Esophagus squamous epithelium (tissue), 5 donors: Measurements from ENCODE around the gene GPR137C. TPM values are rescaled to one million over a fixed set of nuclear protein-coding genes. Genes with fewer than 3 reads are reported as not detected.

Source experiments
- DNase-seq: peaks from one replicate; lab custom pipeline; 2025; lab: John Stamatoyannopoulos, UW
- H3K27ac ChIP-seq, 4 donors: fragments of 200-600 bp; sonication (generic); one replicate each; pipeline ENCODE4 v1.5.1; 2016 to 2019; ENCODE audit warnings: mild to moderate bottlenecking in 1 of 4
- H3K27me3 ChIP-seq, 4 donors: fragments of 200-600 bp; sonication (generic); 1 replicate in 3 of 4; 2 replicates in 1 of 4; pipeline versions ENCODE4 v1.5.1 to v1.6.0; 2017 to 2021; ENCODE audit warnings: antibody characterized with exemption in 1 of 4
- H3K36me3 ChIP-seq, 3 donors: fragments of 200-600 bp; sonication (generic); one replicate each; pipeline ENCODE4 v1.5.1; 2016 to 2019
- H3K4me1 ChIP-seq, 3 donors: fragments of 200-600 bp; sonication (generic); one replicate each; pipeline ENCODE4 v1.5.1; 2017 to 2019
- H3K4me3 ChIP-seq, 4 donors: fragments of 200-600 bp; sonication (generic); 1 replicate in 3 of 4; 2 replicates in 1 of 4; pipeline ENCODE4 v1.5.1; 2016 to 2019; ENCODE audit warnings: mild to moderate bottlenecking in 2 of 4, moderate library complexity in 1 of 4
- H3K9me3 ChIP-seq, 3 donors: fragments of 200-600 bp; sonication (generic); one replicate each; pipeline ENCODE4 v1.5.1; 2016 to 2019
- CTCF ChIP-seq, 6 experiments: fragments of 450-650 bp in 4 of 6; fragments of 200-600 bp in 2 of 6; sonication (generic) in 2 of 6; IDR thresholded peaks; one replicate each; pipeline ENCODE4 v1.5.1; 2016 to 2019; ENCODE audit warnings: antibody characterized with exemption in 6 of 6, mild to moderate bottlenecking in 4 of 6, moderate library complexity in 4 of 6
- POLR2A ChIP-seq, 4 donors: fragments of 450-650 bp; IDR thresholded peaks; one replicate each; pipeline ENCODE4 v1.6.1; 2017; ENCODE audit warnings: antibody characterized with exemption in 4 of 4, mild to moderate bottlenecking in 4 of 4, moderate library complexity in 3 of 4
- WGBS, 2 donors: methylation state at CpG; one replicate each; pipeline ENCODE4 v1.1.5; 2018; 5-methylcytosine and 5-hydroxymethylcytosine counted together
- intact Hi-C: fragments of 100-400 bp; cut with DNase I; formaldehyde crosslinking; loops from one replicate; pipeline ENCODE4 v1.15.0; 2022
- total RNA-seq, 4 donors: library from RNA; depleted of rRNA; stranded (reverse); fragments of >200 nt; gene quantifications; one replicate each; pipeline ENCODE4 v1.1.0, GENCODE V29; 2016
- donor health status: DM: yes; HTN: yes; CAD: no.

The GPR137C gene, protein sequence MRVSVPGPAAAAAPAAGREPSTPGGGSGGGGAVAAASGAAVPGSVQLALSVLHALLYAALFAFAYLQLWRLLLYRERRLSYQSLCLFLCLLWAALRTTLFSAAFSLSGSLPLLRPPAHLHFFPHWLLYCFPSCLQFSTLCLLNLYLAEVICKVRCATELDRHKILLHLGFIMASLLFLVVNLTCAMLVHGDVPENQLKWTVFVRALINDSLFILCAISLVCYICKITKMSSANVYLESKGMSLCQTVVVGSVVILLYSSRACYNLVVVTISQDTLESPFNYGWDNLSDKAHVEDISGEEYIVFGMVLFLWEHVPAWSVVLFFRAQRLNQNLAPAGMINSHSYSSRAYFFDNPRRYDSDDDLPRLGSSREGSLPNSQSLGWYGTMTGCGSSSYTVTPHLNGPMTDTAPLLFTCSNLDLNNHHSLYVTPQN
- under 1 TPM; 0.21 to 0.95 (median 0.35) TPM for total RNA-seq

DNA sequence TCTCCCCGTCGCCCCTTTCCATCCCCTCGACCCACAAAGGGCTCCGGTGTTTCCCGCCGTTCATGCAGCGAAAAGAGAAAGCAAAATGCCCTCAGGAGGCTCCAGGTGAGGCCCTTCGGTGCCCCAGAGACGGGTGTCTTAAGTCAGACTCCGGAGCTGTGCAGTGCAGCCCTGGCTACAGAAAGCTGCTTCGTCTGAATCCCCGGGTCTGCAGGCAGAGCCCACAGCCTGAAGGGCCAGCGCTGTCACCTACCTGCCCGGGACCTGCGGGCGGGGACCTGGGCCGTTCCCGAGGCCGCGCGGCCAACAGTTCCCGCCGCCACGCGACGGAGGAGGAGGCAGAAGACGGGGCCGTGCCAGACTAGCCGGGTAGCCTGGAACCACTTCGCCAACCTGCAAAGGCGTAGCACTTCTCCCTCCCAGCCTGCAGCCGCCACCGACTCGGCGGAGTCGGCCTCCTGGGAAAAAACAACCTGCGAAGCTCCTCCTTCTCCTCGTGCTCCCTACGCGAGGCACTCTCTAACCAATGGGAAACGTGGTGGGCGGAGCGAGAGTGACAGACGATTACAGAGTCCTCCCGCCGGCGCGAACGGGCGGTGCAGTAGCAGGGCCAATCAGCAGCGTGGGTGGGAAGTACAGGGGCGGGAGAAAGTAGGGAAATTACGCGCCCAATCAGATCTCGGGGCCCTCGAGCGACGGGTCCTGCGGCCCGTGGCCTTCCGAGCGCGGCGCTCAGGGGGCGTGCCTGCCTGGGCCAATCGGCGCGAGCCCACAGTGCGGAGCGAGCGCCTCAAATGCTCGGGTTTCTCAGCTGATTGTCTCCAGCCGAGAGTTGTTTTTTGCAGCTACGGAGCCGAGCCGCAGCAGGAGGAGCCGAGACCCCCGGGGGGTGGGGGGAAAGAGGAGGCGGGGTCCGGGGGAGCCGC, at the start of gene GPR137C, which contains the start of gene TXNDC16:
TSS of gene GPR137C (plus strand) at position 774 of the 926 bp plus-strand sequence. CDS start 312 bp downstream, outside the sequence.
TSS of gene TXNDC16 (minus strand) at position 443 of the 926 bp plus-strand sequence. CDS start 8,948 bp downstream, outside the sequence.
- peak; percentile 96 for DNase-seq
- intact Hi-C loops, result loop anchor here (10.0 kb wide), 1 partner anchor 142 kb away; the partner anchor contains the start of gene ERO1A
- H3K9me3 ChIP-seq, result no peaks in the 10 kb centered on the region
- H3K27me3 ChIP-seq, result no peaks in the 10 kb centered on the region
- peak within 1 kb of the TSS; percentile 87 to 96 (median 94) for H3K27ac ChIP-seq
- 5% methylated on average over 4 of the region's 81 CpGs; no CpG with 5 or more reads in 1 of the 2 donors for WGBS, 2 donors
- peak within 1 kb of the TSS; percentile 70 to 98 (median 82) for H3K4me3 ChIP-seq
- peaks cover 6 to 34% (median 15%) of the 10 kb centered on the region in 3 donors for H3K4me1 ChIP-seq
- TF ChIP-seq POLR2A (IDR thresholded peaks at IDR 0.05) (peak in 3 of 4 donors; percentile 86 to 96 (median 95)), CTCF (IDR thresholded peaks at IDR 0.05) (peak in 1 of 6 experiments; percentile 5)
- H3K36me3 ChIP-seq, result no peaks in the 10 kb centered on the region

GRCh38 chr14:52513249-52513648, 39.4 kb upstream of the GPR137C start:
- WGBS, 2 donors, result 78 to 95% methylated on average over 1 of the region's 1 CpG

DNA sequence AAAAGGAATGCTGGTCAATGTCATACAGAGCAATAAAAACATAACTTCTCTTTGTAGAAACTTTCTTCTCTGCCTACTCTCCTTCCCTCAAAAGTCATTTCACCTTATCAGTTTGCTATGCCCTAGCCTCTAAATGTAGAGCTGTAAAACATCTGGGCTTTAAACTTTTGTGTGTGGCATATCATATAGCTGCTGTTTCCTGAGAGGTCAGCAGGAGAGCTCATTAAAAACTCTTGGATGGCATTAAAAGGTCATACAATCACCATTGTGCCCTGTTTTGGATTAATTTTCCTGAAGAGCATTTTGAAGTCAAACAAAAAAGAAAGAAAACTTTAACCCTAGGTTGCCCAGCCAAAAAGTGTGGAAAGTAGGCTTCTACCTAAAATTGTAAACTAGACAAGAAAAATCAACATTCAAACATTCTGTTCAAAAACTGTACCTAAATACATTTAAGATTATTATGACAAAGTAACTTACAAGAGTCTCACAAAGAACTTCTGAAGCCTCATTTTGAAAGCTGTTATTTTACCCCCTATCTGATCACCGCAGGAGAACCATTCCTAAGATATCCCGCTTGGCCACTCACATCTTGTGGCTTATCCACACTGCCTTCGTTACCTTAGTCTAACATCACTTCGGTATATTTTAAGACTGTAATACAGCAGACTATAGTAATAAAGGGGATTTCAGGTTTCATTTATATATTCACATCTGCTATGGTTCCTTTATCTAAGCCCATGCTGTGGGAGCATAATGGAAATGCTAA, 38.4 kb upstream of the GPR137C start:
- Histone ChIP-seq H3K27me3 (no peaks in the 10 kb centered on the region), H3K4me1 (no peaks in the 10 kb centered on the region), H3K9me3 (no peaks in the 10 kb centered on the region), H3K36me3 (peaks cover 0 to 8% (median 0%) of the 10 kb centered on the region in 3 donors), H3K4me3 (no peak overlapping the region), H3K27ac (no peak overlapping the region)
- TF ChIP-seq POLR2A (IDR thresholded peaks at IDR 0.05), result no peak
- TF ChIP-seq CTCF (IDR thresholded peaks at IDR 0.05), result no peak
- WGBS, 2 donors, result 87 to 96% methylated on average over 4 of the region's 4 CpGs
- DNase-seq, result no peak
- intact Hi-C loops, result no loop called here

More at GRCh38 chr14:52513249-52513648, 39.4 kb upstream of the GPR137C start:
- H3K9me3 ChIP-seq, result no peaks in the 10 kb centered on the region
- H3K27me3 ChIP-seq, result no peaks in the 10 kb centered on the region
- no peak overlapping the region for H3K27ac ChIP-seq
- no peak overlapping the region for H3K4me3 ChIP-seq
- intact Hi-C loops, result no loop called here
- no peak for DNase-seq
- H3K4me1 ChIP-seq, result no peaks in the 10 kb centered on the region
- H3K36me3 ChIP-seq, result peaks cover 0 to 8% (median 0%) of the 10 kb centered on the region in 3 donors
- no peak for TF ChIP-seq POLR2A (IDR thresholded peaks at IDR 0.05)
- no peak for TF ChIP-seq CTCF (IDR thresholded peaks at IDR 0.05)

- DNase-seq, result no peak
These were observed 30.6 kb upstream of the GPR137C start for GRCh38 chr14:52522033-52522432.

More at GRCh38 chr14:52522033-52522432, 30.6 kb upstream of the GPR137C start:
- TF ChIP-seq CTCF (IDR thresholded peaks at IDR 0.05) (no peak), POLR2A (IDR thresholded peaks at IDR 0.05) (no peak)
- 61 to 71% methylated on average over 1 of the region's 1 CpG for WGBS, 2 donors
- no peaks in the 10 kb centered on the region for H3K27me3 ChIP-seq
- H3K36me3 ChIP-seq, result peaks cover 0 to 7% (median 0%) of the 10 kb centered on the region in 3 donors
- no peaks in the 10 kb centered on the region for H3K9me3 ChIP-seq
- H3K4me3 ChIP-seq, result no peak overlapping the region
- no peak overlapping the region for H3K27ac ChIP-seq
- intact Hi-C loops, result no loop called here
- H3K4me1 ChIP-seq, result no peaks in the 10 kb centered on the region
